Endothelial cell of umbilical vein (primary cell): ENCODE data around the gene AADAC. TPM values are rescaled to one million over a fixed set of nuclear protein-coding genes. Genes with fewer than 3 reads are reported as not detected.
A peak's percentile ranks its signal among the peaks of the same experiment; 100 is the strongest.

ENCODE experiments used
- BruUV-seq: library from RNA; stranded (reverse); fragments of 400-500 nt; replicated peaks from 2 replicates; lab custom pipeline; 2021; lab: Mats Ljungman, UMichigan
- CTCF ChIA-PET: fragments of 300-600, 350-600 bp; sonication (Branson Sonifier 250); formaldehyde crosslinking; loops from one replicate; lab custom pipeline; 2021; ENCODE audit warnings: antibody characterized with exemption, inconsistent platforms; lab: Charles Lee
- POLR2A ChIA-PET: fragments of 300-600, 350-600 bp; sonication (Branson Sonifier 250); formaldehyde crosslinking; loops from one replicate; lab custom pipeline; 2021; ENCODE audit warnings: antibody characterized with exemption, inconsistent platforms; lab: Charles Lee
- DNase-seq: peaks from one replicate; pipeline ENCODE4 v3.0.0-alpha.2; 2011; ENCODE audit warnings: low read depth, low spot score
- FAIRE-seq: peaks from 2 replicates; lab custom pipeline; 2011; peaks lifted over from hg19 to GRCh38; lab: Jason Lieb, UNC
- H2AFZ ChIP-seq: 2 replicates; pipeline ENCODE4 v1.6.0; 2012; ENCODE audit warnings: low read depth, low read length, control low read depth, inconsistent platforms
- H3K27ac ChIP-seq: 2 replicates; pipeline ENCODE4 v1.5.1; 2011; ENCODE audit warnings: low read depth, mild to moderate bottlenecking, control low read depth, low read length, moderate library complexity; ENCODE audit not compliant: insufficient read depth
- H3K27me3 ChIP-seq, 2 experiments: 2 replicates each; pipeline versions ENCODE4 v1.6.0 to v1.6.1; 2011; ENCODE audit warnings: low read length in 2 of 2, mixed read lengths in 1 of 2; ENCODE audit not compliant: control insufficient read depth in 2 of 2, insufficient read depth in 2 of 2
- H3K36me3 ChIP-seq, 2 experiments: 2 replicates in 1 of 2; 3 replicates in 1 of 2; pipeline ENCODE4 v1.5.1; 2011; ENCODE audit warnings: low read length in 2 of 2, mild to moderate bottlenecking in 1 of 2, moderate library complexity in 1 of 2; ENCODE audit not compliant: control insufficient read depth in 2 of 2, insufficient read depth in 2 of 2; ENCODE audit errors: extremely low read depth in 1 of 2
- H3K4me1 ChIP-seq: 3 replicates; pipeline ENCODE4 v1.5.1; 2011; ENCODE audit warnings: mild to moderate bottlenecking, low read length; ENCODE audit not compliant: control insufficient read depth, insufficient read depth; ENCODE audit errors: extremely low read depth
- H3K4me2 ChIP-seq: 2 replicates; pipeline ENCODE4 v1.6.1; 2011; ENCODE audit warnings: low read length, control low read depth, mixed read lengths; ENCODE audit not compliant: insufficient read depth
- H3K4me3 ChIP-seq, 3 experiments: fragments of 200-600 bp in 1 of 3; sonication (generic), shearing (Covaris generic) in 1 of 3; replicated peaks in 1 of 3; 2 replicates each; pipeline ENCODE4 v1.5.1; 2011 to 2016; ENCODE audit warnings: control low read depth in 3 of 3, low read length in 3 of 3, mild to moderate bottlenecking in 2 of 3, inconsistent platforms in 1 of 3, low read depth in 1 of 3, moderate library complexity in 1 of 3; ENCODE audit not compliant: insufficient read depth in 1 of 3
- H3K79me2 ChIP-seq: 2 replicates; pipeline ENCODE4 v1.6.0; 2012; ENCODE audit warnings: low read length, inconsistent platforms; ENCODE audit not compliant: control insufficient read depth, insufficient read depth
- H3K9ac ChIP-seq: replicated peaks from 2 replicates; pipeline ENCODE3; 2011; ENCODE audit warnings: low read length, control low read depth; ENCODE audit not compliant: insufficient read depth; ENCODE audit errors: extremely low read depth
- H3K9me1 ChIP-seq: replicated peaks from 3 replicates; pipeline ENCODE4 v1.6.0; 2011; ENCODE audit warnings: mild to moderate bottlenecking, low read length; ENCODE audit not compliant: control insufficient read depth, insufficient read depth; ENCODE audit errors: extremely low read depth
- H3K9me3 ChIP-seq: replicated peaks from 2 replicates; pipeline ENCODE4 v1.5.1; 2012; ENCODE audit warnings: low read length, inconsistent platforms; ENCODE audit not compliant: control insufficient read depth, insufficient read depth
- H4K20me1 ChIP-seq: replicated peaks from 2 replicates; pipeline ENCODE3; 2011; ENCODE audit warnings: mild to moderate bottlenecking, low read length; ENCODE audit not compliant: control insufficient read depth, insufficient read depth; ENCODE audit errors: extremely low read depth
- CTCF ChIP-seq, 2 donors: IDR thresholded peaks; 1 replicate in 1 of 2; 2 replicates in 1 of 2; pipeline ENCODE4 v1.5.1; 2011; ENCODE audit warnings: low read length in 2 of 2, mild to moderate bottlenecking in 2 of 2, moderate library complexity in 2 of 2, control low read depth in 1 of 2, inconsistent platforms in 1 of 2, low read depth in 1 of 2; ENCODE audit not compliant: insufficient read depth in 1 of 2; ENCODE audit errors: extremely low read depth in 1 of 2
- EZH2 ChIP-seq: IDR thresholded peaks from 2 replicates; pipeline ENCODE4 v1.6.1; 2012; ENCODE audit warnings: borderline replicate concordance, low read depth, mild to moderate bottlenecking, moderate library complexity, low read length, inconsistent platforms; ENCODE audit not compliant: severe bottlenecking
- FOS ChIP-seq: IDR thresholded peaks from 2 replicates; pipeline ENCODE4 v1.6.1; 2011; ENCODE audit warnings: mild to moderate bottlenecking, low read length, moderate library complexity, borderline replicate concordance; ENCODE audit not compliant: insufficient read depth
- JUN ChIP-seq: IDR thresholded peaks from 2 replicates; pipeline ENCODE4 v1.6.1; 2011; ENCODE audit warnings: borderline replicate concordance, low read depth; ENCODE audit not compliant: insufficient read length, insufficient read depth
- MAX ChIP-seq: IDR thresholded peaks from 2 replicates; pipeline ENCODE4 v1.6.1; 2011; ENCODE audit not compliant: insufficient read depth, insufficient read length
- MYC ChIP-seq: IDR thresholded peaks from one replicate; pipeline ENCODE4 v1.6.1; 2011; ENCODE audit warnings: mild to moderate bottlenecking, low read depth, low read length
- POLR2A ChIP-seq: IDR thresholded peaks from 2 replicates; pipeline ENCODE4 v1.6.1; 2012; ENCODE audit warnings: low read depth, mild to moderate bottlenecking, control low read depth, low read length
- POLR2AphosphoS5 ChIP-seq: IDR thresholded peaks from 2 replicates; pipeline ENCODE4 v1.6.1; 2012; ENCODE audit warnings: low read depth, mild to moderate bottlenecking, control low read depth, low read length, moderate library complexity; ENCODE audit not compliant: insufficient read depth
- dilution Hi-C: fragments of 300-500 bp; cut with MboI; formaldehyde crosslinking; loops from one replicate; pipeline ENCODE4 v1.15.0; 2019; ENCODE audit warnings: low sequenced_read_pairs; ENCODE audit not compliant: extremely low pct_ligation_motif_present
- intact Hi-C: fragments of 100-400 bp; cut with micrococcal nuclease; formaldehyde crosslinking; loops from one replicate; pipeline ENCODE4 v1.10.0; 2022
- polyA plus RNA-seq, 4 experiments: library from polyadenylated mRNA; depleted of rRNA in 3 of 4; stranded (reverse) in 3 of 4; unstranded in 1 of 4; fragments of >200 nt; gene quantifications; 2 replicates each; pipeline versions ENCODE4 v1.2.1 to v1.2.3, GENCODE V29; 2011 to 2012; ENCODE audit warnings: missing spikeins in 1 of 4
- total RNA-seq: library from RNA; stranded (reverse); gene quantifications from 2 replicates; pipeline ENCODE4 v1.2.3, GENCODE V29; 2021

The AADAC gene
- total and polyA plus RNA-seq, 2 donors (not counting 3 experiments of a cell fraction or from before 2014, with no cell fraction given) = 0.27 to 0.62 TPM

- Histone ChIP-seq H3K27me3 (no peaks in the 10 kb centered on the region), H3K9me1 (no peaks in the 10 kb centered on the region), H2AFZ (peak overlapping the region; percentile 82), H4K20me1 (no peaks in the 10 kb centered on the region), H3K4me1 (peaks cover 38% of the 10 kb centered on the region), H3K9ac (no peak overlapping the region), H3K27ac (no peak overlapping the region), H3K4me3 (no peak overlapping the region), H3K9me3 (no peaks in the 10 kb centered on the region), H3K79me2 (no peaks in the 10 kb centered on the region), H3K36me3 (no peaks in the 10 kb centered on the region), H3K4me2 (peak overlapping the region; percentile 11)
- BruUV-seq = no TSS peak
- intact Hi-C loops (no loop called here), dilution Hi-C loops (no loop called here)
- DNase-seq (peak; percentile 39), FAIRE-seq (peak; percentile 21)
- POLR2A ChIA-PET = no interaction called here
- CTCF ChIA-PET = interaction anchor here (0.6 to 2.0 kb wide), 2 partner anchors 9 to 406 kb away, joined by 3 to 6 read pairs; partner anchors contain the start of gene IGSF10
- no peak for TF ChIP-seq MYC
- TF ChIP-seq POLR2A = no peak
- no peak for TF ChIP-seq JUN
- no peak for TF ChIP-seq EZH2
- TF ChIP-seq POLR2AphosphoS5 = no peak
- no peak for TF ChIP-seq MAX
These were observed 52.9 kb downstream of the AADAC start for GRCh38 chr3:151866711-151867410.

- Histone ChIP-seq H3K4me1 (peaks cover 43% of the 10 kb centered on the region), H3K9ac (no peak overlapping the region), H3K27me3 (no peaks in the 10 kb centered on the region), H4K20me1 (no peaks in the 10 kb centered on the region), H3K27ac (no peak overlapping the region), H2AFZ (no peak overlapping the region), H3K4me3 (no peak overlapping the region), H3K9me1 (no peaks in the 10 kb centered on the region), H3K79me2 (no peaks in the 10 kb centered on the region), H3K9me3 (no peaks in the 10 kb centered on the region), H3K4me2 (no peak overlapping the region), H3K36me3 (no peaks in the 10 kb centered on the region)
- dilution Hi-C loops (no loop called here), intact Hi-C loops (no loop called here)
- CTCF ChIA-PET = interaction anchor here (2.0 kb wide), 1 partner anchor 8 kb away, joined by 6 read pairs; no protein-coding TSS in a partner anchor
- TF ChIP-seq MYC = no peak
- TF ChIP-seq JUN = no peak
- no peak for TF ChIP-seq CTCF (IDR thresholded peaks at IDR 0.05; ENCODE audit: extremely low read depth in 1 of 2, insufficient read depth in 1 of 2, low read depth in 1 of 2, low read length in 2 of 2)
- no peak for TF ChIP-seq POLR2A
- no peak for TF ChIP-seq MAX
- TF ChIP-seq FOS = no peak
- TF ChIP-seq EZH2 = no peak
- TF ChIP-seq POLR2AphosphoS5 = no peak
- POLR2A ChIA-PET = no interaction called here
- no peak for DNase-seq
- no peak for FAIRE-seq
- no TSS peak for BruUV-seq
These were observed 53.8 kb downstream of the AADAC start for GRCh38 chr3:151867666-151868065.
